Colonic mucosa (tissue), 4 donors: ENCODE results near the gene TSPAN19. TPM values are rescaled to one million over a fixed set of nuclear protein-coding genes. Genes with fewer than 3 reads are reported as not detected.

Experiments
- DNase-seq: peaks from one replicate; pipeline ENCODE4 v3.0.0-alpha.2; 2020
- H3K27ac ChIP-seq: fragments of 200-600 bp; one replicate; pipeline ENCODE4 v1.8.0; 2021
- H3K27me3 ChIP-seq: fragments of 200-600 bp; one replicate; pipeline ENCODE4 v1.8.0; 2021
- H3K36me3 ChIP-seq: fragments of 200-600 bp; one replicate; pipeline ENCODE4 v1.8.0; 2021
- H3K4me1 ChIP-seq: fragments of 200-600 bp; one replicate; pipeline ENCODE4 v1.8.0; 2021; ENCODE audit warnings: mild to moderate bottlenecking
- H3K4me3 ChIP-seq: fragments of 200-600 bp; one replicate; pipeline ENCODE4 v1.8.0; 2021
- H3K9ac ChIP-seq, 2 donors: one replicate each; pipeline ENCODE4 v1.7.0; 2013; ENCODE audit warnings: control low read depth in 2 of 2, low read depth in 2 of 2, low read length in 2 of 2
- H3K9me3 ChIP-seq: fragments of 200-600 bp; one replicate; pipeline ENCODE4 v1.8.0; 2021
- intact Hi-C: fragments of 100-400 bp; cut with DNase I; formaldehyde crosslinking; loops from one replicate; pipeline ENCODE4 v1.14.1; 2022
- total RNA-seq, 2 donors: library from RNA; stranded (reverse); fragmentation: NEBNext Ultra II Directional in 1 of 2; extraction: Animal tissue kit (Norgen Biotek cat#: 25700) in 1 of 2; gene quantifications; one replicate each; pipeline ENCODE4 v1.2.1, GENCODE V29; 2021
- TF ChIP-seq, protein P1 (sequence below): fragments of 200-600 bp; IDR thresholded peaks from one replicate; pipeline ENCODE4 v1.8.0; 2022; ENCODE audit warnings: antibody characterized with exemption, mild to moderate bottlenecking
- donor health status: healthy.
- donor health status: DM: no; HTN: no; CAD: no.
- donor health status: DM: no; HTN: no; CAD: no.

The TSPAN19 gene
- total RNA-seq, 2 donors from 2014 or later, result not detected

DNA sequence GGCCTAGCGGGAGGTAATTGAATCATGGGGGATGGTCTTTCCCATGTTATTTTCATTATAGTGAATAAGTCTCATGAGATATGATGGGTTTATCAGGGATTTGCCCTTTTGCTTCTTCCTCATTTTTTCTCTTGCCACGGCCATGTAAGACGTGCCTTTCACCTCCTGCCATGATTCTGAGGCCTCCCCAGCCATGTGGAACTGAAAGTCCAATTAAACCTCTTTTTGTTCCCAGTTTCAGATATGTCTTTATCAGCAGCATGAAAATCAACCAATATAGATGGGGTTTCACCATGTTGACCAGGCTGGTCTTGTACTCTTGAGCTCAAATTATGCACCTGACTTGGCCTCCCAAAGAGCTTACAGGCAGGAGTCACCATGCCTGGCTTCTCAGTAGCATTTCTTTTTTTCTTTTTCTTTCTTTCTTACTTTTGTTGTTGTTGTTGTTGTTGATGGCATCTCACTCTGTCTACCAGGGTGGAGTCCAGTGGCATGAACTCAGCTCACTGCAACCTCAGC is 33.2 kb downstream of the TSPAN19 start:
- Histone ChIP-seq H3K9me3 (no peaks in the 10 kb centered on the region), H3K27ac (no peak overlapping the region), H3K9ac (no peak overlapping the region), H3K27me3 (no peaks in the 10 kb centered on the region), H3K36me3 (no peaks in the 10 kb centered on the region), H3K4me3 (no peak overlapping the region), H3K4me1 (no peaks in the 10 kb centered on the region)
- DNase-seq, result no peak
- TF ChIP-seq, protein P1, sequence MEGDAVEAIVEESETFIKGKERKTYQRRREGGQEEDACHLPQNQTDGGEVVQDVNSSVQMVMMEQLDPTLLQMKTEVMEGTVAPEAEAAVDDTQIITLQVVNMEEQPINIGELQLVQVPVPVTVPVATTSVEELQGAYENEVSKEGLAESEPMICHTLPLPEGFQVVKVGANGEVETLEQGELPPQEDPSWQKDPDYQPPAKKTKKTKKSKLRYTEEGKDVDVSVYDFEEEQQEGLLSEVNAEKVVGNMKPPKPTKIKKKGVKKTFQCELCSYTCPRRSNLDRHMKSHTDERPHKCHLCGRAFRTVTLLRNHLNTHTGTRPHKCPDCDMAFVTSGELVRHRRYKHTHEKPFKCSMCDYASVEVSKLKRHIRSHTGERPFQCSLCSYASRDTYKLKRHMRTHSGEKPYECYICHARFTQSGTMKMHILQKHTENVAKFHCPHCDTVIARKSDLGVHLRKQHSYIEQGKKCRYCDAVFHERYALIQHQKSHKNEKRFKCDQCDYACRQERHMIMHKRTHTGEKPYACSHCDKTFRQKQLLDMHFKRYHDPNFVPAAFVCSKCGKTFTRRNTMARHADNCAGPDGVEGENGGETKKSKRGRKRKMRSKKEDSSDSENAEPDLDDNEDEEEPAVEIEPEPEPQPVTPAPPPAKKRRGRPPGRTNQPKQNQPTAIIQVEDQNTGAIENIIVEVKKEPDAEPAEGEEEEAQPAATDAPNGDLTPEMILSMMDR, result no peak
- intact Hi-C loops, result no loop called here

DNA sequence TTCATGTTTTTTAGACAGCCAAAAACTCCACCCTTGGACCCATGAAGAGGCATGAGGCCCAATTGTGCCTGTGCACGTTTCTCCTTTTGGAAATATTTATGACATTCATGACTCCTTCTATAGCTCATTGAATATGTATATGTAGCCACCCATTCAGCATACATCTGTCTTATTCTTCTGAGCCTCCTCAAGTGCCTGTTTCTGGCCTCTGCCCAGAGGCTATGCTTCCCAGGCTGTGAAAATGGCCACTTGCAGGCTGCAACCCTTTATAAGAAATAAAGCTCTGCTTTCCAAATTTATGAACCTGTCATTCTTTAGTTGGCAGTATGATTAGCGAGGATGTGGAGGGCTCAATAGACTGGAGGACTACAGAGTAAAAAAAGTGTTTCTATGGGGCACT is 35.3 kb downstream of the TSPAN19 start:
- intact Hi-C loops, result no loop called here
- no peaks in the 10 kb centered on the region for H3K9me3 ChIP-seq

DNA sequence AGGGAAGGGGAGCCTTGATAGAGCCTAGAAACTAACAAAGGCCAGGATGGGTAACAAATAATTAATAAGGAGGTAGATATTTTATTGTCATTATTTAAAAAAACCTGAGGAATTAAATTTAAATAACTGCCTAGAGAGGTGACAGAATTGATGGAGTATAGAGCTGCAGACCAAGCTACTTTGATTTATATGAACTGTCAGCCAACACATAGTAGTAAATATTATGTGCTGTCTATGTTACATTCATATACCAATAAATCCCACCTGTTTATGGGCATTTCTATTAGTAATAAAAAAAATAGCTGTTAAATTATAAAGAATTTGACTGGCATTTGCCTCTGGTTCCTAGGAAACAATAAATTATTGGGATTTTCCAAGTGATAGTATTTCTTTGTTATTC is 37.7 kb downstream of the TSPAN19 start:
- TF ChIP-seq, protein P1, result no peak
- Histone ChIP-seq H3K4me3 (no peak overlapping the region), H3K27me3 (no peaks in the 10 kb centered on the region), H3K4me1 (no peaks in the 10 kb centered on the region), H3K27ac (no peak overlapping the region), H3K9me3 (no peaks in the 10 kb centered on the region), H3K9ac (no peak overlapping the region), H3K36me3 (no peaks in the 10 kb centered on the region)
- intact Hi-C loops, result no loop called here
- no peak for DNase-seq

More for the DNA sequence above, 35.3 kb downstream of the TSPAN19 start:
- H3K36me3 ChIP-seq, result no peaks in the 10 kb centered on the region
- H3K27ac ChIP-seq, result no peak overlapping the region
- H3K27me3 ChIP-seq, result no peaks in the 10 kb centered on the region
- no peak overlapping the region for H3K9ac ChIP-seq
- TF ChIP-seq, protein P1, result no peak
- H3K4me1 ChIP-seq, result no peaks in the 10 kb centered on the region
- no peak overlapping the region for H3K4me3 ChIP-seq
- DNase-seq, result no peak

DNA sequence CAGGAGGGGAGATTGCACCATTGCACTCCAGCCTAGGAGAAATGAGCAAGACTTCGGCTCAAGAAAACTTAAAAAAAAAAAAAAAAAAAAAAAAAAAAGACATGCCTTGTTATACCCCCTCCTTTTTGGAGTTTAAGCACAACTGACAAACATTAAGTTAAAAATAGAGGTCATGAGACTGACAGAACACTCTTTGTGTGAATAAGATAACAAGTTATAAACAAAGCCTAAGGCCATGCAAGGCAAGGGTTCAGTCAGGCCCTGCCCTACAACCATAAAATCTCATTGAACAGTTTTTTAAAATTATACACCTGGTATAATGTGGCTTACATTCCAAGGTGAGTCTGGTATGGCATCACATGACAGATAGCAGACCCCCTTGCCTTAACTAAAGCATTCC is 39.3 kb downstream of the TSPAN19 start:
- Histone ChIP-seq H3K4me1 (no peaks in the 10 kb centered on the region), H3K9ac (no peak overlapping the region), H3K27me3 (no peaks in the 10 kb centered on the region), H3K4me3 (no peak overlapping the region), H3K36me3 (no peaks in the 10 kb centered on the region), H3K27ac (no peak overlapping the region), H3K9me3 (no peaks in the 10 kb centered on the region)
- DNase-seq, result no peak
- intact Hi-C loops, result no loop called here
- TF ChIP-seq, protein P1, result no peak

DNA sequence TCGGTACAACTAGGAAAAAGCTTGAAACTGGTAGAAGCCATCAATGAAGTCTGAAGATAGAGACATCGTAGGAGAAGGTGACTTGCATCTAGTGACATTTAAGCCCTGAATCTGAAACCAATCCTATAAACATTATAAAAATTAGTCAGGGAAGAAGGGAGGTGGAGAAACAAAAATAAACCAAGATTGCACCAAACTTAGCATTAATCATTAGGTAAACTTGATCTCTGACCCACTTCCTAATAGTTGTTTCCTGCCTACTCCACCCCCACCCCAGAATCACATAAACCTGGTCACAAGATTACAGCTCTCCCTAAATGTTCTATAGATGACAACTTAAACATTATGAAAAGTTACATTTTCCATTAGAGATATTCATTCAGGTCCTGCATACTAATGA is 40.4 kb downstream of the TSPAN19 start:
- Histone ChIP-seq H3K4me1 (no peaks in the 10 kb centered on the region), H3K27ac (no peak overlapping the region), H3K9ac (no peak overlapping the region), H3K27me3 (no peaks in the 10 kb centered on the region), H3K9me3 (no peaks in the 10 kb centered on the region), H3K36me3 (no peaks in the 10 kb centered on the region), H3K4me3 (no peak overlapping the region)
- TF ChIP-seq, protein P1, result no peak
- DNase-seq, result no peak
- intact Hi-C loops, result no loop called here
